Activated naive CD4-positive, alpha-beta T cell treated with Interleukin-2 at 50 U/mL for 16 hours (primary cell): ENCODE data around the gene KREMEN1.
A peak's percentile ranks its signal among the peaks of the same experiment; 100 is the strongest.
"Not testable (repeated sequence)": the region's sequence is repeated elsewhere in the genome, so short reads cannot be mapped to it uniquely, and the experiment has no call there.

Source experiments
- DNase-seq: peaks from one replicate; pipeline ENCODE4 v3.0.0-alpha.2; 2020

Gene KREMEN1, protein sequence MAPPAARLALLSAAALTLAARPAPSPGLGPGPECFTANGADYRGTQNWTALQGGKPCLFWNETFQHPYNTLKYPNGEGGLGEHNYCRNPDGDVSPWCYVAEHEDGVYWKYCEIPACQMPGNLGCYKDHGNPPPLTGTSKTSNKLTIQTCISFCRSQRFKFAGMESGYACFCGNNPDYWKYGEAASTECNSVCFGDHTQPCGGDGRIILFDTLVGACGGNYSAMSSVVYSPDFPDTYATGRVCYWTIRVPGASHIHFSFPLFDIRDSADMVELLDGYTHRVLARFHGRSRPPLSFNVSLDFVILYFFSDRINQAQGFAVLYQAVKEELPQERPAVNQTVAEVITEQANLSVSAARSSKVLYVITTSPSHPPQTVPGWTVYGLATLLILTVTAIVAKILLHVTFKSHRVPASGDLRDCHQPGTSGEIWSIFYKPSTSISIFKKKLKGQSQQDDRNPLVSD

DNA sequence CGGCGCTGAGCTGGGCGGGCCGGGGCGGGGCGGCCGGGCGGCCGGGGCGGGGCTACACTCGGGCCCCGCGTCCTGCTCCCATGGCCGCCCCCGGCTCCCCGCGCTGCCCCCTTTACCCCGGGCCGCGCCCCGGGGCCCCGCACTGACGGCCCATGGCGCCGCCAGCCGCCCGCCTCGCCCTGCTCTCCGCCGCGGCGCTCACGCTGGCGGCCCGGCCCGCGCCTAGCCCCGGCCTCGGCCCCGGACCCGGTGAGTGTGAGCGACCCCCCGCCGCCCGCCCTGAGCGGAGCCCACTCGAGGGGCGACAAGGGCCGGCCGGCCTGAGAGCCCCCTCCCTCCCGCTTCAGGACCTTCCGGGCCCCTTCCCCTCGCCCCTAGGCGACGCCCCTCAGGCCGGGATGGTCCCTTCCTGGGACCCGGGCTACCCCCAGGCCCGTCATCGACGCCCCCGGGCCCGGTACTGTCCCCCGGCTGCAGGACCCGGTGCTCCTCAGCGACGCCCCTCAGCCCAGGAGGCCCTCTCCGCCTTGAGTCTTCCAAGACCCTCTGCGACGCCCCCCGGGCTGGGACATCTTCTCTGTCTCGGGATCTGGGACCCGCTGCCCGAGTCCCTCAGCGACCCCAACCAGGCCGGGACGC lies at the start of gene KREMEN1:
Gene KREMEN1 (plus strand): TSS at position 57 of the 639 bp plus-strand sequence. CDS start 96 bp downstream, at position 153.
- DNase-seq: no peak

DNA sequence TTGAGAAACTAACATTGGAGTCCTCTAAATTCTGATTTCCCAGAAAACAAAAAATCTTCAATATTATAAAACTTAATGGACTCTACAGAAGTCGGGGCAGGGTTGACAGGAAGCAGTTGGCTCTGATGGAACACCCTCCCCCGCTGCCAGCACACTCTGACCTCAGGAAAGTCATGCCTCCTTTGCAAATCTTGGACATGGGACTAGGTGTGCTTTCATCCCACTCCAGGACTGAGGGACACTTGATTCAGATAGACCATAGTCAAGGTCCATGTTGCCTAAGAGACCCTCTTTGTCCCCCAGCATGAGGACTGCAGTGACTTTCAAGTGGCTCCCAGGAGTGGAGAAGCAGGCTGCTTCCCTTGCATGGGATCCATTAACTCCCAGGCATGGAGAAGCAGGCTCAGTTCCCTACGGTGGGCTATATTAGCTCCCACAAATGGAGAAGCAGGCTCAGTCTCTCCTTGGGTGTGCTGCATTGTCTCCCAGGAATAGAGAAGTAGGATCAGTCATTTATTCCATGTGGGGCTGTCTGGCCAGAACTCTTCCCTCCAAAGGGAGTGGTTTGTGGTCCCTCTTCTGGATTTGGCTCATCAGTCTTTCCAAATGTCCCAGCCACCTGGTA lies 49.6 kb upstream of the KREMEN1 start:
- DNase-seq: no peak

DNA sequence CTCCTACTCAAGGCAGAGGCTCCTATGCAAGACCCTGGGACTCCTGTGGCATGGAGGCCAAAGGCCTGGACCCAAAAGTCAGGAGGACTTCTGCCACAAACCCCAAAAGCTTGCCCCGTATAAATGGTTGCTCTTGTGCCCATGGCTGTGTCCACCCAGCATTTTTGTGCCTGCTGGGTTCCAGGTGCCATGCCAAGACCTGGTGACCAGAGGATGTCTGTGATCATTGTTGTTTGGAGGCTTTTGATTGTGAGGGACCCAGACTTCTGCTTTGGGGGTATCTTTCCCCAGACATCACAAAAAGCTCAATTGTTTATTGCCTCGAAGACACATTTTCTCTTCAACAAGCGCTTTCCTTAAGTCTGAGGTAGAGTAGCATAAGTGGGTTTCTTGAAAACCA lies 46.3 kb upstream of the KREMEN1 start:
- DNase-seq: no peak

DNA sequence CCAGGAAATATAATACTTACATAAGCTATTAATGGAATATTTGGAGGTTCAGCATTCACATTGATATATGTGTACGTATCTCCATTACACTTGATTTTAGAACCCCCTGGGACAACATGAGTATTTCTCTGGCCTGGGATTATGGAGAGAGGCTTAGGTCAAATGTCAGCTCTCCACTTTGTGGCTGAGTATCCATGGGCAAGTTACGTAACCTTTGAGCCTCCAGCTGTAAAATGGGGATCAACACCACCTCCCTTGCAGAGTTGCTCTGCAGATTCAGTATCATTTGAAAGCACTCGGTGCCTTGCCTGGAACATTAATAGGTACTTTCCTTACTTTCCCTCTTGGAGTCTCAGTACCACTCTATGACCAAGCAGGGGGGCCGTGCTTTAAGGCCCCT lies 44.4 kb upstream of the KREMEN1 start:
- DNase-seq: no peak

DNA sequence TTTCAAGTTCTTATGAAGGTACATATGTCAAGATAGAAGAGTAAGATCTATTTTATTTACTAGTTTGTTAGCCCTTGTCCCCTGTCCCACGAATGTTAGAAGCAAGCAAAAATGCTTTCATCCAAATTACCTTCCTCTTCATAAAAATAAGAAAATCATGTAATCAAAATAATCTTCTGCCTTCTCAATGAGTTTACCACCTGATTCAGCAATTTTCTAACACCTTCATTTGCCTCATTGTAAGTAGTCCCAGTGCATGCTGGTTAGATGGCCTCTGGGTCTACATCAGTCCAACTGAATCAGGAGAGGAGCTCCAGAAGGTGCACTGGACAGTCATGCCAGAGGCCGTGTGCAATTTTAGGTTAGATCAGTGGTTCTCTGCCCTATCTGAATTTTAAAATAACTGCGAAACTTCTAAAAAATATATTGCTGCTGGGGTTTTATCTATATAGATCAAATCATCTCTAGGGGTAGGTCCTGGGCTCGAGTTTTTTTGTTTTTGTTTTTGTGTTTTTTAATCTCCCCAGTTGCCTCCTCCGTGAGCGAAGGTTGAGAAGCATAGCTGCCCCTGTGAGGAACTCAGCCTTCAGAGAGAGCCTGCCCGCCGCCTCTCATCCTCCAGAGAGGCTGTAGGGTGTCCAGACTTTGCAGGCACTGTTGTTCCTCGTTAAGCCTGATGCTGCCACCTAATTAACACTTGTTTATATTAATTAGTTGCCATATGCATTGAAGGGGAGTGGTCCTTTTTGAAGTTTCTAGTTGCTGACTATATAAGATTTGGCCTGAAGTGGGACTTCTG lies 43.4 kb upstream of the KREMEN1 start:
- DNase-seq: no peak

DNA sequence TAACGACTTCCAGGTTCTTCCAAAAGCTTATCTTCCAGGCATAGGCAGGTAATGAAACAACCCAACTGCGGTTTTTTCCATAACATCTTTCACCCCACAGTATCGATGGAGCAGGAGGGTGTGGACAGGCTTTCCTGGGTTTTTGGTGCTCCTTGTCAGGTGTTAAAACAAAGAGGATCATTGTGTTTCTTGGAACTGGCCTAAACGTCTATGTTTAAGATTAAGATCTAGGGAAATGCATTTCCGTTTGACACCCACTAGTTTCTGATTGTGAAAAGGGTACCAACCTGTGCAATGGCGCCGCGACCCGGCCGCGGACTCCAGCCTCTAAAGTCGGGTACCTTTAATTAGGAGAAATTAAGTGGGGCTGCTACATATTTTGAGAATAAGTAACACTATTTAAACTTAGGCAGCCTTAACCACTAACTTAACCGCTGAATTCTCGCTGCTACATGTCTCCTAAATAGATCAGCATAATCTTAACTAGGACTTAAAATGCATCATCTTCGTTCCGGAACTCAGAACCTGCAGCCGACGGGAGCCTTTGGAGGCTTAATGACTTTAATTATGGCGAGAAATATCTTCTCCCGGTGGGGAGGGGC lies 42.7 kb upstream of the KREMEN1 start:
- DNase-seq: no peak

DNA sequence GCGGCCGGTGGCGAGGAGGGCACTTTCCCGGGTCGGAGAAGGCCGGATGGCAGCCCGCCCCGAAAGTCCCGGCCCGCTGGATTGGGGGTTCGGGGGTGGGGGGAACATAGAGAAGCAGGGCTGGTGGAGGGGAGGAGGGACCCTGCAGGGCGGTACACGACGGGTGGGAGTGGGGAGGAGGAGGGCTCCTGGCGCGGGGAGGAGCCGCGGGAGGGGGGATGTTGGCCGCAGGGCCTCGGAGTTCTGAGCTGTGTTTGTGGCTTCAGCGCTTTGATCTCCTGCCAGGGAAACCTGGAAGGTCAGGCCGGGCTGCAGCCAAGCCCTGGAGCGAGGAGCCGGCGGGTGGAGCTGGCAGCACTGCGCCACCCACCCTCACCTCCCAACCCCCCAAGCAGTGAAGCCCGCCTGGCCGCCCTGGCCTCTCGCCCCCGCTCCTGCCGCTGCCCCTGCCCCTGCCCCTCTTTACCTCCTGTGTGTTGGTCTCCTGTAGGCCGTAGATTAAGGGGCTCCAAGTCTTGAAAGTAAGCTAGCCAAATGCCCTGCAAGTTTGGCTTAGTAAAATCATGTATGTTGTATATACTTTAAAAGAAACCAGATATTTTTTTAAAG lies 42.1 kb upstream of the KREMEN1 start:
- DNase-seq: no peak

DNA sequence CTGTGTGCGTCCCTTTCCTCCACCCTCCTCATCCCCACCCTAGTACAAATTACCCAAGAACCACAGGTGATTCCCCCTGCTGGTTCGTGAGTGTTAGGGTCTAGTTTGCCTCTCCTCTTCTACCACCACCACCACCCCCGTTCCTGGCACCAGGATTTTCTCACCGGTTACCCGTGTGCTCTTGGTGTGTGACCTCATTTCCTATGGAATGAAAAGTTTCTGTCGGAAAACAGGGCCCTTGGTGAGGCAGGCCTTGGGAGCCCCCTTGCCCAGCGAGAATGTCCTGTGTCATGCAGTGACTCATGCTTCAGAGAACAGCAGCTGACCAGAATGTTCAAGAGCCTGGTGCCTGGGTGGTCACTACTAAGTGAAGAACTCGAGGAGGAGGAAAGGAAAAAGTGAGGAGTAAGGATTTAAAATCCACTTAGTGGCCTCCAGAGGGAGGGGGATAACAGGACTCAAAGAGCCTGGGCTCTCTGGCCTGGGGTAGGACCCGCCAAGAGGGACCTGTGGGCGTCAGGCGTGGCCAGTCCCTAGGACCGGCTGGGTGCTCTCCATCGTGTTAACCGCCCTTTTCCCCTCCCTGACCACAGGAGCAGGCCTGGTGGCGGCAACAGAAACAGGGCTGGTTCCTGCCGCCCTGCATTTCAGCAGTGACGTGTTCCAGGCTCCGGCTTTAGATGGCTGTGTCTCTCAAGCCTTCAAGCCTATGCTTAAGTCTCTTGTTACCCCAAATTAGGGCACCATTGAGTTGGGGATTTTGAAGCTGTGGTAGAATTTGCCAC lies 41.4 kb upstream of the KREMEN1 start:
- DNase-seq: no peak

DNA sequence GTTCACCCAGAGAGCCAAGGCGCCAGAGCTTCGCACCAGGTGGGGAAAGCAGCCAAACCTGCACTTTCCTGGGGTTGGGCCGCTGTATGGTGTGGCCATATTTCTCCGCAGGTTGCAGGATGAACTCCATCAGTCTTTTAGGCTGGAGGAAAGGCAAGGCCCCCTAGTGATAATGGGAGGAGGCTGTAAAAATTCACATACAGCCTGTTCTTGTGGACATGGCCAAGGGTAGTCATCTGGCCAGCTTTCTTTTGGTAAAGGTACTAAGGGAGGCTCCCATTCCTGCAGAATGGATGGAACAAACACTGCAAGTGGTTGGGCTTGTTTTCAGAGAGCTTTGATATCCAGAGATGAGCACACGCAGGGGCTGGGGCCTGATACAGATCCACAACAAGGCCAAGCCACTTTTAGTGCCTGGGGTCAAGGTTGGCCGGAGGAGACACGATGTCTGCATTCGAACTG lies 40.8 kb upstream of the KREMEN1 start:
- DNase-seq: no peak

DNA sequence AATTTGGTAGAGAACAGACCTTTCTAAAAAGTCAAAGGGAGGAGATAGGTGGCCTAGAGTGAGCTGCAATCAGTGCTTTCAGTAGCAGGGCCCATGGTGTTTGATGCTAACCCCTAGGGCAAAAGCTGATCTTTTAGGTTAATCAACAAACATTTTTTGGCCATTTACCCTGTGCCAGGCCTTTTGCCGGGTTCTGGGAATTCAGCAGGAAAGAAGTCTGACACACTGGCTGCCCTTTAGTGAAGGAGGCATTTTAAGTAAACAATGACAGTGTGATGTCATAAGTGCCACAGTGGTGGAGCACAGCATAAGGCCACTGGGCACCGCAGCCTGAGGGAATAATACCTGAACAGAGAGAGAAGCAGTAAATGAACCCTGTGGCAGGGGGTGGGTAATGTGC lies 40.3 kb upstream of the KREMEN1 start:
- no peak for DNase-seq

DNA sequence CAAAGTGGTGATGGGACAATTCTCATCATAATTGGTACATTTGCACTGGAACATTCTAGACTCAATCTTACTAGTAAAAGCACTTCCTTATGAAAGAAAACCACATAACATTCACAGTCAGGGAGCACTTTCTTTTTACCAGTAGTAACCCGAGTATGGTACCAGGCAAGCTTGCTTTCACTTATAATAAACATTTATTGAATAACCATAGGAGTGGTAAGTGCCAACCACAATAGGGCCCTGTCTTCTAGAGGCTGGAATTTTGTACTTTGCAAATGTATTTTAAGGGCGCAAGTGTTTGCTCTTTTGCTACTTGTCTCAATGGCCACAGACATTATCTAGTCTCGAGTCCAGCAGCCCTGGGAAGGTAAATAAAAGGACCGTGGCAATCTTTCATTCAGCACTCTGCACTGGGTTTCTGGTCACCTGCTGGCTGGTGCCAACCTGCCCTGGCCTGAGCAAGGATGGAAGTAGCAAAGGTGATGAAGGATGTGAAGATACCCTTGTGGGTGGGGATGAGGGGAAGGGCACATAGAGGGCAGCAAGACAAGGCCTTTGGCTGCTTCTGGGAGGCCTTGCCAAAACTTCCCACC lies 35.4 kb upstream of the KREMEN1 start:
- no peak for DNase-seq

DNA sequence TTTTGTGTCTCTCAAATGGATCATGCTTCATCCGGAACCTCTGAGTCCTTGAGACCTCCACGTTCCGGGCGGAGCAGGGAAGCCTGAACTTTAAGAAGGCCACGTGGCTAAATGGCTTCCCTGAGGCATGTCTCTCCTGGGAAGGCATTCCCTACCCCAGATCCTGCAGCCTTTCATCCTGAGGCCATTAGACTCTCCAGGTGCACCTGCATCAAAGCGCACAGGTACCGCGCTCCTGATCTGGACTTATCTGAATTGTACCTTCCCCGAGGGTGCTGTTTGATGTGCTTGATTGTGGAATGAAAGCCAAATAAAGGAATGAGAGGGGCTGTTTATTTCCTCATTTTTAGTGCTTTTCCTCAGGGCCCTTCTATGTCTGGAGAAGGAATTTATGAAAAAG lies 33.7 kb upstream of the KREMEN1 start:
- DNase-seq: no peak

DNA sequence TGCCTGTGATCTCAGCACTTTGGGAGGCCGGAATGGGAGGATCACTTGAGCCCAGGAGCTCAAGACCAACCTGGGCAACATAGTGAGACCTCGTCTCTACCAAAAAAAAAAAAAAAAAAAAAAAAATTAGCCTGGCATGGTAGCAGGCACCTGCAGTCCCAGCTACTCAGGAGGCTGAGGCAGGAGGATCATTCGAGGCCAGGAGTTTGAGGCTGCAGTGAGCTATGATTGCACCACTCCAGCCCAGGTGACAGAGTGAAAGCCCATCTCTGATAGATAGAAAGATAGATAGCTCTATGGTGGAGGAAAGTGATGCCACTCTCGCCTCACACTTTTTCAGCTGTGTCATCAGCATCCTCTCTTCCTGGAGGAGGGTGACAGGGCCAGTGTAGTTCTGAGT lies 33.2 kb upstream of the KREMEN1 start:
- DNase-seq: not testable (repeated sequence)

DNA sequence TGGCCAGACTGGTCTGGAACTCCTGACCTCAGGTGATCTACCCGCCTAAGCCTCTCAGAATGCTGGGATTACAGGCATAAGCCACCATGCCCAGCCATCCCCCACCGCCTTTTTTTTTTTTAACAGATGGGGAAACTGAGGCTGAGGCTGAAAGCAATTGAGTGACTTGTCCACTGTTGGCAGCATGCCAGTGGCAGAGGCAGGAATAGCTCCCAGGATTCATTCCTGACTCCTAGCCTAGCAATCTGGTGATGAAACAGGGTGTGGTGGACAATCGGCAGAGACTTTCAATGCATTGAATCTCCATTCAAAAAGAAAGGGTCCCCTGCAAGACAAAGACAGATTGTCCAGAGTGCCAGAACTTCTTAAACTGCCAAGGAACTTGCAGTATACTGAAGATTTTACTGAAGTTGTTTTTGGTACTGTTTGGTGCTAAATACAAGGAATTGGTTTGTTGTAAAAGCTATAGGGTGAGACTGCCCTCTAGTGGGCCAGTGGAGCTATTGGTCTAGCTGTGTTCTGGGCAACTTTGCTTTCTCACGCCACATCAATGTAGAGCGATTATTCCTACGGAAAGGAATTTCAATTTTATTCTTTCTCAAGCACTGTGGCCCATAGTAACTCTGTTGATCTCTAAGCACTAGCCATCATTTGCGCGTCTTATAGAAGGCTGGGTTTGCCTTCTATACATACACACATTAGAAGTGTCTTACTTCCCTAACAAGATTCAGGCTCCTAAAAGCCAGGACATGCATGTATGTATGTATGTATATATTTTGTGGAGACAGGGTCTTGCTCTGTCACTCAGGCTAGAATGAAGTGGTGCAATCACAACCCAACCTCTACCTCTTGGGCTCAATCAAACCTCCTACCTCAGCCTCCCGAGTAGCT lies 32.2 kb upstream of the KREMEN1 start:
- peak; percentile 59 for DNase-seq

DNA sequence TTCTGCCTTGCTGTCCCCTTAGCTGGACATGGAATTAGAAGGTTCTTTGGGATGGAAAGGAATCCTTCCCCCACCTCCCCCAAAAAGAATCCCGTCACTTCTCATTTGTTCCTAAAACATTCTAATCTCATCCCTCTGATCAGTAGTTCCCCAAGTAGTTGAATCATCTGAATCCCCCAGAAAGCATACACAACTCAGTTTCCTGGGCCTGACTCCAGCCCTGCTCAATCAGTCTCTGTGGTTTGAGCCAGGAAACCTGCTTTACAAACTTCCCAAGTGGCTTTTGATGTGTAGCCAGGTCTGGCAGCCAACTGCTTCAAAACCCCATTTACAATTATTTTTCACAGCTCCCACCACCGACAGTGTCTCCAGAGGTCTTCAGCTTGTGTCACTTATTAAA lies 31.4 kb upstream of the KREMEN1 start:
- no peak for DNase-seq

DNA sequence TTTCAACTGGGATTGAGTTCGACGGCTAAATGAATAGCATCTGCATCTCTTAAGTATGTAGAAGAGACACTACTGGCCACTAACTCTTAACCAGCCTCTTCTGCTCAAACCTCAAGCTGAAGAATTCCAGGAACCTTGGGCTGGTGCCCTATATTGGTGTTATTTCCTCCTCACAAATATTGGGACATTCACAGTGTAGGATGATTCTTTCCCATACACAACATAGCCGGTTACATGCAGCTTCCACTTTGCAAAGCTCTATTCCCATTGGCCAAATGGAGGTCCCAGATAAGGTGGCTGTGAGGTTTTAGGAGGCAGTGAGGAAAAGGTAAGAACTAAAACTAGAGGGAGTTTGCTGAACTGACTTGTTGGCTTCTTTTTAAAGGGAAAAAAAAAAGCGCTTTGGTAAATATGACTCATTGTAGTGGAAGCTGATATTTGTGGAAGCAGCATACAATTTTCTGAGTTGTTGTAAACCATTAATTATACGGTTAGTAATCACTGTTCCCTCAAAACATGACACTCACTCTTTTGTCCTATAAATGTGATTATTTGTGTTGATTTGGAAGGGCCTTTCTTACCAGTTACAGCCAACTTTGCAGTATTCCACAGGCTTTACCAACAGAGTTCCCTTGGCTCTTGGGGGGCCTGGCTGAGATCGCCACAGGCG lies 28.8 kb upstream of the KREMEN1 start:
- DNase-seq: no peak

DNA sequence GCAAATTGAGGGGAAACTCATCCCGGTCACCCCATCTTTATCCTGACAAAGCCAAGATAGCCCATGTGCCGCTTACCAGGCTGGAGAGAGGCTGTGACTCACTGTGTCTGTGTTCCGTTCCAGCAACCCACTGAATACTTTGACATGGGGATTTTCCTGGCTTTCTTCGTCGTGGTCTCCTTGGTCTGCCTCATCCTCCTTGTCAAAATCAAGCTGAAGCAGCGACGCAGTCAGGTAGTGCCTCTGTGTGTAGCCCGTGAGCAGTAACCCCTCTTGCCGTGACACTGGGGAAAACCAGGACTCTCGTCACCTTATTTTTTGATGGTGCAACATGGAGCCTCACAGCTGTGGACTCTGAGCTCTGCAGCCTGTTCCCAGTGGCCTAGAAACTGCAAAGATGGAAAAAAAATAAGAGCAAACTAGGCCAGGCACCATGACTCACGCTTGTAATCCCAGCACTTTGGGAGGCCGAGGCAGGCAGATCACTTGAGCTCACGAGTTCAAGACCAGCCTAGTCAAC lies 28.1 kb upstream of the KREMEN1 start:
- no peak for DNase-seq

DNA sequence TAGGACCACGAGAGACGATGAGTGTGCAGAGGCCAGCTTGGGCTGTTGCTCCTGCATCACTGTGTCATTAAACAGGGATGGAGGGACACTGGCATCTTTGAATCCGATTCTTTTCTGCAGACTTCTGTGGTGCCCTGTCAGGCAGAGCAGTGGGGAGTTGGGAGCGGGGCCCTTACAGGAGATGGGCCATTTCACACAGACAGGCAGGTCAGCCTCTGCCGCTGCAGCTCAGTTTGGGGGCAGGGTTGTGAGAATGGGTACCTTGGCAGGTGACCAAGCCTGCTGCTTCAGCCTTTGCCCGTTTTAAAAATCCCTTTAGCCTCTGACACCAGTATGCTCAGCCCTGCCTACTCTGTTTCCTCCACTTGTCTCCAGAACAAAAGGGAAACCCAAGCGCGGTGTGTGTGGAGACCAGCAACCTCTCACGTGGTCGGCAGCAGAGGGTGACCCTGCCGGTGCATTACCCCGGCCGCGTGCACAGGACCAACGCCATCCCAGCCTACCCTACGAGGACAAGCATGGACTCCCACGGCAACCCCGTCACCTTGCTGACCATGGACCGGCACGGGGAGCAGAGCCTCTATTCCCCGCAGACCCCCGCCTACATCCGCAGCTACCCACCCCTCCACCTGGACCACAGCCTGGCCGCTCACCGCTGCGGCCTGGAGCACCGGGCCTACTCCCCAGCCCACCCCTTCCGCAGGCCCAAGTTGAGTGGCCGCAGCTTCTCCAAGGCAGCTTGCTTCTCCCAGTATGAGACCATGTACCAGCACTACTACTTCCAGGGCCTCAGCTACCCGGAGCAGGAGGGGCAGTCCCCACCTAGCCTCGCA lies 23.8 kb upstream of the KREMEN1 start:
- DNase-seq: no peak
